Gastroesophageal sphincter (tissue), 4 donors: ENCODE results near the gene NR3C1. TPM values are rescaled to one million over a fixed set of nuclear protein-coding genes. Genes with fewer than 3 reads are reported as not detected.

Experiments
- ATAC-seq: fragments of 150-250 bp; one replicate; pipeline ENCODE4 v1.9.1; 2016; ENCODE audit warnings: mild to moderate bottlenecking, moderate library complexity
- H3K27ac ChIP-seq, 4 donors: fragments of 200-600 bp; sonication (generic) in 3 of 4; 1 replicate in 3 of 4; 2 replicates in 1 of 4; pipeline ENCODE4 v1.5.1; 2016 to 2019
- H3K27me3 ChIP-seq: fragments of 200-600 bp; sonication (generic); one replicate; pipeline ENCODE4 v1.5.1; 2019
- H3K36me3 ChIP-seq, 2 donors: fragments of 200-600 bp; sonication (generic); one replicate each; pipeline ENCODE4 v1.5.1; 2019; ENCODE audit warnings: control low read depth in 1 of 2
- H3K4me1 ChIP-seq, 3 donors: fragments of 200-600 bp; sonication (generic); 1 replicate in 2 of 3; 2 replicates in 1 of 3; pipeline ENCODE4 v1.5.1; 2016 to 2019; ENCODE audit warnings: control low read depth in 2 of 3
- H3K4me3 ChIP-seq, 2 donors: fragments of 200-600 bp; sonication (generic); one replicate each; pipeline ENCODE4 v1.5.1; 2019; ENCODE audit warnings: mild to moderate bottlenecking in 1 of 2, moderate library complexity in 1 of 2
- H3K9me3 ChIP-seq, 3 donors: fragments of 200-600 bp; sonication (generic); one replicate each; pipeline ENCODE4 v1.5.1; 2017 to 2019; ENCODE audit warnings: control low read depth in 2 of 3
- CTCF ChIP-seq, 4 experiments: fragments of 200-600 bp in 2 of 4; fragments of 450-650 bp in 2 of 4; sonication (generic) in 1 of 4; IDR thresholded peaks; one replicate each; pipeline ENCODE4 v1.5.1; 2017 to 2019; ENCODE audit warnings: antibody characterized with exemption in 4 of 4, mild to moderate bottlenecking in 2 of 4, moderate library complexity in 2 of 4
- EP300 ChIP-seq: sonication (generic); formaldehyde crosslinking; IDR thresholded peaks from one replicate; pipeline ENCODE4 v1.6.1; 2017; ENCODE audit warnings: antibody characterized with exemption, mild to moderate bottlenecking
- POLR2A ChIP-seq, 2 donors: fragments of 450-650 bp; IDR thresholded peaks; one replicate each; pipeline ENCODE4 v1.6.1; 2017; ENCODE audit warnings: antibody characterized with exemption in 2 of 2, mild to moderate bottlenecking in 2 of 2, moderate library complexity in 1 of 2
- POLR2AphosphoS5 ChIP-seq: sonication (generic); formaldehyde crosslinking; IDR thresholded peaks from one replicate; pipeline ENCODE4 v1.6.1; 2017; ENCODE audit warnings: antibody characterized with exemption
- WGBS, 2 donors: methylation state at CpG; one replicate each; pipeline ENCODE4 v1.1.5; 2018; ENCODE audit warnings: low coverage in 1 of 2; 5-methylcytosine and 5-hydroxymethylcytosine counted together
- total RNA-seq, 4 donors: library from RNA; depleted of rRNA; stranded (reverse); fragments of >200 nt; gene quantifications; one replicate each; pipeline ENCODE4 v1.1.0, GENCODE V29; 2016

Gene NR3C1
- total RNA-seq, 4 donors from 2014 or later, result 69.7 to 103 (median 85.6) TPM

- no peak overlapping the region for H3K4me3 ChIP-seq
- no peaks in the 10 kb centered on the region for H3K27me3 ChIP-seq
- ATAC-seq, result no peak
- peaks cover 5 to 66% (median 9%) of the 10 kb centered on the region in 3 donors for H3K4me1 ChIP-seq
- H3K27ac ChIP-seq, result peak overlapping the region in 3 of 4 donors; percentile 9 to 28 (median 12)
- WGBS, 2 donors, result 94 to 96% methylated on average over 3 of the region's 3 CpGs
- H3K36me3 ChIP-seq, result no peaks in the 10 kb centered on the region
- H3K9me3 ChIP-seq, result no peaks in the 10 kb centered on the region
- TF ChIP-seq POLR2AphosphoS5 (no peak), CTCF (IDR thresholded peaks at IDR 0.05) (no peak), POLR2A (IDR thresholded peaks at IDR 0.05) (no peak), EP300 (no peak)
Measured at GRCh38 chr5:143376195-143376779, 27.2 kb downstream of the NR3C1 start.

GRCh38 chr5:143374496-143375217 lies 28.8 kb downstream of the NR3C1 start:
- Histone ChIP-seq H3K9me3 (no peaks in the 10 kb centered on the region), H3K36me3 (no peaks in the 10 kb centered on the region), H3K27me3 (no peaks in the 10 kb centered on the region), H3K4me1 (peaks cover 5 to 66% (median 9%) of the 10 kb centered on the region in 3 donors), H3K27ac (peak overlapping the region in 3 of 4 donors; percentile 11 to 35 (median 17)), H3K4me3 (no peak overlapping the region)
- 43 to 70% methylated on average over 6 of the region's 6 CpGs for WGBS, 2 donors
- ATAC-seq, result no peak
- TF ChIP-seq POLR2A (IDR thresholded peaks at IDR 0.05) (no peak), CTCF (IDR thresholded peaks at IDR 0.05) (no peak), POLR2AphosphoS5 (no peak), EP300 (no peak)

GRCh38 chr5:143373076-143373475 lies 30.4 kb downstream of the NR3C1 start:
- no peak for ATAC-seq
- H3K4me3 ChIP-seq, result no peak overlapping the region
- peaks cover 5 to 63% (median 9%) of the 10 kb centered on the region in 3 donors for H3K4me1 ChIP-seq
- TF ChIP-seq POLR2AphosphoS5 (no peak), EP300 (no peak), POLR2A (IDR thresholded peaks at IDR 0.05) (no peak), CTCF (IDR thresholded peaks at IDR 0.05) (no peak)
- 36 to 60% methylated on average over 2 to 3 of the region's 3 CpGs for WGBS, 2 donors
- no peaks in the 10 kb centered on the region for H3K36me3 ChIP-seq
- H3K9me3 ChIP-seq, result no peaks in the 10 kb centered on the region
- H3K27ac ChIP-seq, result no peak overlapping the region
- no peaks in the 10 kb centered on the region for H3K27me3 ChIP-seq

- WGBS, 2 donors, result 71% methylated on average over 4 of the region's 4 CpGs
- no peak for TF ChIP-seq CTCF (IDR thresholded peaks at IDR 0.05)
- TF ChIP-seq POLR2AphosphoS5, result no peak
- TF ChIP-seq EP300, result no peak
- TF ChIP-seq POLR2A (IDR thresholded peaks at IDR 0.05), result no peak
- H3K27me3 ChIP-seq, result no peaks in the 10 kb centered on the region
- H3K27ac ChIP-seq, result no peak overlapping the region
- peak; percentile 41 for ATAC-seq
- H3K4me3 ChIP-seq, result no peak overlapping the region
- H3K36me3 ChIP-seq, result no peaks in the 10 kb centered on the region
- no peaks in the 10 kb centered on the region for H3K9me3 ChIP-seq
- peaks cover 5 to 56% (median 8%) of the 10 kb centered on the region in 3 donors for H3K4me1 ChIP-seq
Measured at GRCh38 chr5:143372187-143372829, 31.2 kb downstream of the NR3C1 start.
